Keratinocyte (primary cell): ENCODE results near the gene ZC3H4.

ENCODE experiments used
- EZH2 ChIP-seq: IDR thresholded peaks from one replicate; pipeline ENCODE4 v1.6.1; 2012; ENCODE audit warnings: inconsistent platforms, mild to moderate bottlenecking, low read length, moderate library complexity
- TF ChIP-seq, protein P1 (sequence below), 3 experiments: IDR thresholded peaks in 1 of 3; conservative IDR thresholded peaks in 1 of 3; optimal IDR thresholded peaks in 1 of 3; 2 replicates in 2 of 3; 3 replicates in 1 of 3; pipeline versions ENCODE3 to v1.5.1; 2011; ENCODE audit warnings: low read length in 3 of 3, mild to moderate bottlenecking in 3 of 3, moderate library complexity in 2 of 3, control low read depth in 1 of 3, inconsistent platforms in 1 of 3; ENCODE audit not compliant: insufficient read depth in 2 of 3; ENCODE audit errors: extremely low read depth in 1 of 3

DNA sequence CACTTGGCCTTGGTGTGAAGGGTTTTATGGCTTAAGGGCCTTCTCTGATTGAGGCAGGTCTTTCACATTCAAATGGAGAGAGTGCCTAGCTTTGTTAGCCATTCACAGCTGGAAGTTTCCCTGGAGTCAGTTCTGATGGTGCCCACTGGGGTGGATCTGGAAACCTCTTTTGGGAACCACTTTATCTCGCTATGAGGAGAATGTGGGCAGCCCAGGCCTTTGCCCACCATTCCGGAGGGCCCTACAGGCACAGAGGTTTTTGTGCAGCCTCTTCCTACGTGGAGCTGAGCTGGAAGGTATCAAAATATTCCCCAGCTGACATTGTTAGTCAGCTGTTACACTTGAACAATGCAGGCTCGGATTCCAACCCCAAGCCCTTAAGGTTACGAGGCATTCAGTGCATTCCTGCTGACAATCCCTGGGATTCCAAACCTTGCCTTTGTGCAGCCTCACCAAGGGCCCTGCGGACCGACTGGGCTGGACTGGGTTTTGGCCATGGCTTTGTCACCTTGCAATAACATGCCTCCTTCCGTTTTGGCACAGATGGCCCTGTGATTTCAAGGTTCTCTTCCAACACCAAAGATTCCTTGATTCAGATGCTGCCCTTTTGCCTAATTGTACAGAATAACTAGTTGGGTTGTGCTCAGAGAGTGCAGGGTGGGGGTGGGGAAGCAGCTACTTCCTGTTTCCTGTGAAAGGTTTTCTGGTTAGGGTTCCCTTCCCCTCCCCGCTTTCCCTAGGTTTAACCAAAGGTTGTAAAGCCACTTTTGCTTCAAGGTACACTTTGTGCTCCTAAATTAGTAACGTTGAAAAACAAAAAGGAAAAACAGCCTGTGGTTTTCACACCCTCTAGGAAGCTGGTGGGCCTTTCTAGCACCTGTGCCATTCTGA lies 44.1 kb upstream of the ZC3H4 start:
- TF ChIP-seq, protein P1, sequence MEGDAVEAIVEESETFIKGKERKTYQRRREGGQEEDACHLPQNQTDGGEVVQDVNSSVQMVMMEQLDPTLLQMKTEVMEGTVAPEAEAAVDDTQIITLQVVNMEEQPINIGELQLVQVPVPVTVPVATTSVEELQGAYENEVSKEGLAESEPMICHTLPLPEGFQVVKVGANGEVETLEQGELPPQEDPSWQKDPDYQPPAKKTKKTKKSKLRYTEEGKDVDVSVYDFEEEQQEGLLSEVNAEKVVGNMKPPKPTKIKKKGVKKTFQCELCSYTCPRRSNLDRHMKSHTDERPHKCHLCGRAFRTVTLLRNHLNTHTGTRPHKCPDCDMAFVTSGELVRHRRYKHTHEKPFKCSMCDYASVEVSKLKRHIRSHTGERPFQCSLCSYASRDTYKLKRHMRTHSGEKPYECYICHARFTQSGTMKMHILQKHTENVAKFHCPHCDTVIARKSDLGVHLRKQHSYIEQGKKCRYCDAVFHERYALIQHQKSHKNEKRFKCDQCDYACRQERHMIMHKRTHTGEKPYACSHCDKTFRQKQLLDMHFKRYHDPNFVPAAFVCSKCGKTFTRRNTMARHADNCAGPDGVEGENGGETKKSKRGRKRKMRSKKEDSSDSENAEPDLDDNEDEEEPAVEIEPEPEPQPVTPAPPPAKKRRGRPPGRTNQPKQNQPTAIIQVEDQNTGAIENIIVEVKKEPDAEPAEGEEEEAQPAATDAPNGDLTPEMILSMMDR (optimal IDR thresholded peaks at IDR 0.05 in 1 of 3, IDR thresholded peaks at IDR 0.05 in 1 of 3, conservative IDR thresholded peaks at IDR 0.05 in 1 of 3; ENCODE audit: extremely low read depth in 1 of 3, insufficient read depth in 2 of 3, low read length in 3 of 3) = peak in 1 of 3 experiments; percentile 13
- TF ChIP-seq EZH2 = no peak
